Measurements from ENCODE around the gene FMNL2.

FMNL2 gene

GRCh38 chr2:152606081-152606480 lies 271.1 kb downstream of the FMNL2 start:
- ChIA-PET CTCF (interaction anchor here (1.2 kb wide), 1 partner anchor 270 kb away, joined by 4 read pairs; no protein-coding TSS in a partner anchor), POLR2A (ENCODE audit: low non-redundant PET) (no interaction called here)
- no peak for TF ChIP-seq CTCF (conservative IDR thresholded peaks at IDR 0.05; ENCODE audit: low read depth)
- no peak overlapping the region for H3K27ac ChIP-seq
- no peak for DNase-seq (ENCODE audit: low spot score)

- ChIA-PET POLR2A (ENCODE audit: low non-redundant PET) (no interaction called here), CTCF (interaction anchor here (0.7 to 1.2 kb wide), 2 partner anchors 271 to 563 kb away, joined by 3 to 4 read pairs; no protein-coding TSS in a partner anchor)
- no peak for TF ChIP-seq CTCF (conservative IDR thresholded peaks at IDR 0.05; ENCODE audit: low read depth)
- no peak overlapping the region for H3K27ac ChIP-seq
- no peak for DNase-seq (ENCODE audit: low spot score)
Observed at GRCh38 chr2:152606941-152607340, 272.0 kb downstream of the FMNL2 start.

GRCh38 chr2:152607793-152608300 lies 272.9 kb downstream of the FMNL2 start:
- no peak for DNase-seq (ENCODE audit: low spot score)
- no peak overlapping the region for H3K27ac ChIP-seq
- POLR2A ChIA-PET (ENCODE audit: low non-redundant PET), result no interaction called here
- TF ChIP-seq CTCF (conservative IDR thresholded peaks at IDR 0.05; ENCODE audit: low read depth), result no peak
- CTCF ChIA-PET, result no interaction called here

GRCh38 chr2:152609154-152609553 lies 274.2 kb downstream of the FMNL2 start:
- H3K27ac ChIP-seq, result no peak overlapping the region
- no peak for TF ChIP-seq CTCF (conservative IDR thresholded peaks at IDR 0.05; ENCODE audit: low read depth)
- ChIA-PET CTCF (no interaction called here), POLR2A (ENCODE audit: low non-redundant PET) (no interaction called here)
- DNase-seq (ENCODE audit: low spot score), result no peak

- CTCF ChIA-PET, result no interaction called here
- POLR2A ChIA-PET (ENCODE audit: low non-redundant PET), result no interaction called here
- DNase-seq (ENCODE audit: low spot score), result no peak
- no peak overlapping the region for H3K27ac ChIP-seq
- no peak for TF ChIP-seq CTCF (conservative IDR thresholded peaks at IDR 0.05; ENCODE audit: low read depth)
Observed at GRCh38 chr2:152609699-152610098, 274.7 kb downstream of the FMNL2 start.

- H3K27ac ChIP-seq, result no peak overlapping the region
- ChIA-PET CTCF (no interaction called here), POLR2A (ENCODE audit: low non-redundant PET) (no interaction called here)
- DNase-seq (ENCODE audit: low spot score), result no peak
- TF ChIP-seq CTCF (conservative IDR thresholded peaks at IDR 0.05; ENCODE audit: low read depth), result no peak
Observed at GRCh38 chr2:152611458-152612231, 276.7 kb downstream of the FMNL2 start.
